GM12878 (cell line): ENCODE results near the gene SYT8.

Experiments used
- CBX5 ChIP-seq: sonication (generic); IDR thresholded peaks from 2 replicates; pipeline ENCODE4 v1.6.1; 2016; ENCODE audit warnings: low read depth, moderate library complexity, mild to moderate bottlenecking, inconsistent platforms
- EZH2 ChIP-seq: IDR thresholded peaks from 2 replicates; pipeline ENCODE4 v1.6.1; 2012; ENCODE audit warnings: low read depth, mild to moderate bottlenecking, control low read depth, inconsistent platforms, low read length, borderline replicate concordance; ENCODE audit not compliant: control insufficient read depth
- POLR2AphosphoS2 ChIP-seq: IDR thresholded peaks from 2 replicates; pipeline ENCODE4 v1.6.1; 2011; ENCODE audit warnings: low read depth, mild to moderate bottlenecking, low read length, improper control_type of control experiment, moderate library complexity
- RAD21 ChIP-seq: IDR thresholded peaks from 2 replicates; pipeline ENCODE4 v1.6.1; 2011; ENCODE audit warnings: mild to moderate bottlenecking, low read depth, low read length, moderate library complexity; ENCODE audit not compliant: insufficient read depth
- ZNF274 ChIP-seq: IDR thresholded peaks from one replicate; pipeline ENCODE4 v1.8.0; 2011; ENCODE audit not compliant: insufficient read length, insufficient read depth
- TF ChIP-seq, protein P1 (sequence below), 3 experiments: IDR thresholded peaks in 2 of 3; conservative IDR thresholded peaks in 1 of 3; 2 replicates each; pipeline ENCODE4 v1.5.1; 2011; ENCODE audit warnings: low read depth in 3 of 3, low read length in 3 of 3, mild to moderate bottlenecking in 3 of 3, control low read depth in 2 of 3, moderate library complexity in 2 of 3, inconsistent platforms in 1 of 3, mixed read lengths in 1 of 3; ENCODE audit not compliant: control insufficient read depth in 2 of 3, insufficient read depth in 1 of 3; ENCODE audit errors: extremely low read depth in 1 of 3

DNA sequence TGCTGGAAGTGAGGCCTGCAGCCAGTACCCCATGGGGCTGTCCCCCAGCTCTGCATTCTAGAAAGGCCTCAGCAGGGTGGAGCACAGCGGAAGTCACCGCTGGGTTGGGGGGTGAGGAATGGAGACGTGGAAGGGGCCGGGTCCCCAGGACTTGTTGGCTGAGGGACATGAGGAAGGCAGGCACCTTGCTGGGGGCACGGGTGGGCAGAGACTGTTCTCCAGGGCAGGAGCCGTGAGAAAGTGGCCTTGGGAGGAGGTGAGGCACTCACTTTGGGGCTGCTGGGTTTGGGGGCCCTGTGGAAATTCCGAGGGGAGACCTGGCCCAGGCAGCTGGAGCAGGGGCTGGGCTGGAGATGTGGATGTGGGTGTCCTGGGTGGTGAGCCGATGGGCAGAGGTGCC, 9.0 kb downstream of the SYT8 start:
- no peak for TF ChIP-seq RAD21
- TF ChIP-seq CBX5, result no peak
- TF ChIP-seq ZNF274, result no peak
- TF ChIP-seq, protein P1, sequence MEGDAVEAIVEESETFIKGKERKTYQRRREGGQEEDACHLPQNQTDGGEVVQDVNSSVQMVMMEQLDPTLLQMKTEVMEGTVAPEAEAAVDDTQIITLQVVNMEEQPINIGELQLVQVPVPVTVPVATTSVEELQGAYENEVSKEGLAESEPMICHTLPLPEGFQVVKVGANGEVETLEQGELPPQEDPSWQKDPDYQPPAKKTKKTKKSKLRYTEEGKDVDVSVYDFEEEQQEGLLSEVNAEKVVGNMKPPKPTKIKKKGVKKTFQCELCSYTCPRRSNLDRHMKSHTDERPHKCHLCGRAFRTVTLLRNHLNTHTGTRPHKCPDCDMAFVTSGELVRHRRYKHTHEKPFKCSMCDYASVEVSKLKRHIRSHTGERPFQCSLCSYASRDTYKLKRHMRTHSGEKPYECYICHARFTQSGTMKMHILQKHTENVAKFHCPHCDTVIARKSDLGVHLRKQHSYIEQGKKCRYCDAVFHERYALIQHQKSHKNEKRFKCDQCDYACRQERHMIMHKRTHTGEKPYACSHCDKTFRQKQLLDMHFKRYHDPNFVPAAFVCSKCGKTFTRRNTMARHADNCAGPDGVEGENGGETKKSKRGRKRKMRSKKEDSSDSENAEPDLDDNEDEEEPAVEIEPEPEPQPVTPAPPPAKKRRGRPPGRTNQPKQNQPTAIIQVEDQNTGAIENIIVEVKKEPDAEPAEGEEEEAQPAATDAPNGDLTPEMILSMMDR (IDR thresholded peaks at IDR 0.05 in 2 of 3, conservative IDR thresholded peaks at IDR 0.05 in 1 of 3; ENCODE audit: control insufficient read depth in 2 of 3, extremely low read depth in 1 of 3, insufficient read depth in 1 of 3, low read depth in 3 of 3, low read length in 3 of 3), result no peak
- TF ChIP-seq POLR2AphosphoS2, result no peak
- no peak for TF ChIP-seq EZH2
